Measurements from ENCODE around the gene FN1. TPM values are rescaled to one million over a fixed set of nuclear protein-coding genes. Genes with fewer than 3 reads are reported as not detected.

Gene FN1
- total and polyA plus RNA-seq, 4 donors = 916 to 12,965 (median 5,646) TPM

GRCh38 chr2:215355801-215356200, 80.1 kb downstream of the FN1 start:
- 93% methylated on average over 7 of the region's 7 CpGs for WGBS, 2 donors
- no peak for DNase-seq
- no peaks in the 10 kb centered on the region for H3K36me3 ChIP-seq (ENCODE audit: control insufficient read depth in 1 of 2, insufficient read depth in 2 of 2, low read length in 1 of 2)

GRCh38 chr2:215354771-215355695, 80.8 kb downstream of the FN1 start:
- intact Hi-C loops (cut with DNase I) = no loop called here
- H3K9me3 ChIP-seq (ENCODE audit: control insufficient read depth, low read length) = no peaks in the 10 kb centered on the region
- H3K27me3 ChIP-seq (ENCODE audit: control insufficient read depth in 1 of 2, insufficient read depth in 2 of 2, low read length in 1 of 2) = no peaks in the 10 kb centered on the region
- DNase-seq = no peak
- no peaks in the 10 kb centered on the region for H3K36me3 ChIP-seq (ENCODE audit: control insufficient read depth in 1 of 2, insufficient read depth in 2 of 2, low read length in 1 of 2)
- 53 to 54% methylated on average over 9 of the region's 9 CpGs for WGBS, 2 donors
- ATAC-seq (ENCODE audit: low FRiP score) = peak; percentile 23
- H3K27ac ChIP-seq (ENCODE audit: low read depth in 1 of 2, low read length in 2 of 2) = peak overlapping the region; percentile 17 to 33
- peaks cover 0 to 1% of the 10 kb centered on the region in 2 donors for H3K4me1 ChIP-seq (ENCODE audit: control insufficient read depth in 1 of 2, insufficient read depth in 2 of 2, low read length in 2 of 2)
- no peak overlapping the region for H3K4me3 ChIP-seq (ENCODE audit: low read length in 2 of 2)

More at GRCh38 chr2:215355801-215356200, 80.1 kb downstream of the FN1 start:
- H3K27ac ChIP-seq (ENCODE audit: low read depth in 1 of 2, low read length in 2 of 2) = no peak overlapping the region
- ATAC-seq (ENCODE audit: low FRiP score) = no peak
- no peaks in the 10 kb centered on the region for H3K9me3 ChIP-seq (ENCODE audit: control insufficient read depth, low read length)
- intact Hi-C loops (cut with DNase I) = no loop called here
- H3K4me3 ChIP-seq (ENCODE audit: low read length in 2 of 2) = no peak overlapping the region
- peaks cover 0 to 1% of the 10 kb centered on the region in 2 donors for H3K4me1 ChIP-seq (ENCODE audit: control insufficient read depth in 1 of 2, insufficient read depth in 2 of 2, low read length in 2 of 2)
- no peaks in the 10 kb centered on the region for H3K27me3 ChIP-seq (ENCODE audit: control insufficient read depth in 1 of 2, insufficient read depth in 2 of 2, low read length in 1 of 2)

GRCh38 chr2:215352602-215353001, 83.3 kb downstream of the FN1 start:
- Histone ChIP-seq H3K27ac (ENCODE audit: low read depth in 1 of 2, low read length in 2 of 2) (no peak overlapping the region), H3K9me3 (ENCODE audit: control insufficient read depth, low read length) (no peaks in the 10 kb centered on the region), H3K36me3 (ENCODE audit: control insufficient read depth in 1 of 2, insufficient read depth in 2 of 2, low read length in 1 of 2) (peaks cover 0 to 2% of the 10 kb centered on the region in 2 donors), H3K27me3 (ENCODE audit: control insufficient read depth in 1 of 2, insufficient read depth in 2 of 2, low read length in 1 of 2) (no peaks in the 10 kb centered on the region), H3K4me1 (ENCODE audit: control insufficient read depth in 1 of 2, insufficient read depth in 2 of 2, low read length in 2 of 2) (peaks cover 0 to 1% of the 10 kb centered on the region in 2 donors), H3K4me3 (ENCODE audit: low read length in 2 of 2) (no peak overlapping the region)
- DNase-seq (no peak), ATAC-seq (ENCODE audit: low FRiP score) (no peak)
- intact Hi-C loops (cut with DNase I) = no loop called here
- WGBS, 2 donors = 38 to 66% methylated on average over 4 of the region's 4 CpGs

- Histone ChIP-seq H3K36me3 (ENCODE audit: control insufficient read depth in 1 of 2, insufficient read depth in 2 of 2, low read length in 1 of 2) (peaks cover 4 to 8% of the 10 kb centered on the region in 2 donors), H3K27ac (ENCODE audit: low read depth in 1 of 2, low read length in 2 of 2) (no peak overlapping the region), H3K4me3 (ENCODE audit: low read length in 2 of 2) (no peak overlapping the region), H3K27me3 (ENCODE audit: control insufficient read depth in 1 of 2, insufficient read depth in 2 of 2, low read length in 1 of 2) (no peaks in the 10 kb centered on the region), H3K4me1 (ENCODE audit: control insufficient read depth in 1 of 2, insufficient read depth in 2 of 2, low read length in 2 of 2) (no peaks in the 10 kb centered on the region), H3K9me3 (ENCODE audit: control insufficient read depth, low read length) (no peaks in the 10 kb centered on the region)
- DNase-seq (no peak), ATAC-seq (ENCODE audit: low FRiP score) (no peak)
- intact Hi-C loops (cut with DNase I) = no loop called here
These were observed 88.0 kb downstream of the FN1 start for GRCh38 chr2:215347878-215348277.

- Histone ChIP-seq H3K4me1 (ENCODE audit: control insufficient read depth in 1 of 2, insufficient read depth in 2 of 2, low read length in 2 of 2) (no peaks in the 10 kb centered on the region), H3K36me3 (ENCODE audit: control insufficient read depth in 1 of 2, insufficient read depth in 2 of 2, low read length in 1 of 2) (peaks cover 2 to 9% of the 10 kb centered on the region in 2 donors), H3K4me3 (ENCODE audit: low read length in 2 of 2) (no peak overlapping the region), H3K27me3 (ENCODE audit: control insufficient read depth in 1 of 2, insufficient read depth in 2 of 2, low read length in 1 of 2) (no peaks in the 10 kb centered on the region), H3K27ac (ENCODE audit: low read depth in 1 of 2, low read length in 2 of 2) (no peak overlapping the region), H3K9me3 (ENCODE audit: control insufficient read depth, low read length) (no peaks in the 10 kb centered on the region)
- intact Hi-C loops (cut with DNase I) = no loop called here
- ATAC-seq (ENCODE audit: low FRiP score) (no peak), DNase-seq (no peak)
- 89 to 92% methylated on average over 7 of the region's 7 CpGs for WGBS, 2 donors
These were observed 96.8 kb downstream of the FN1 start for GRCh38 chr2:215338883-215339679.

- WGBS, 2 donors = 93 to 96% methylated on average over 5 of the region's 5 CpGs
- no peak for DNase-seq
These were observed 102.8 kb downstream of the FN1 start for GRCh38 chr2:215332872-215333595.

GRCh38 chr2:215328066-215328465, 107.8 kb downstream of the FN1 start:
- 73 to 79% methylated on average over 5 of the region's 5 CpGs for WGBS, 2 donors
- Histone ChIP-seq H3K36me3 (ENCODE audit: control insufficient read depth in 1 of 2, insufficient read depth in 2 of 2, low read length in 1 of 2) (peaks cover 4 to 6% of the 10 kb centered on the region in 2 donors), H3K27me3 (ENCODE audit: control insufficient read depth in 1 of 2, insufficient read depth in 2 of 2, low read length in 1 of 2) (no peaks in the 10 kb centered on the region), H3K9me3 (ENCODE audit: control insufficient read depth, low read length) (no peaks in the 10 kb centered on the region), H3K27ac (ENCODE audit: low read depth in 1 of 2, low read length in 2 of 2) (no peak overlapping the region), H3K4me1 (ENCODE audit: control insufficient read depth in 1 of 2, insufficient read depth in 2 of 2, low read length in 2 of 2) (no peaks in the 10 kb centered on the region), H3K4me3 (ENCODE audit: low read length in 2 of 2) (no peak overlapping the region)
- intact Hi-C loops (cut with DNase I) = no loop called here
- no peak for ATAC-seq (ENCODE audit: low FRiP score)
- no peak for DNase-seq

More at GRCh38 chr2:215332872-215333595, 102.8 kb downstream of the FN1 start:
- no peak overlapping the region for H3K27ac ChIP-seq (ENCODE audit: low read depth in 1 of 2, low read length in 2 of 2)
- H3K36me3 ChIP-seq (ENCODE audit: control insufficient read depth in 1 of 2, insufficient read depth in 2 of 2, low read length in 1 of 2) = peaks cover 0 to 2% of the 10 kb centered on the region in 2 donors
- no peaks in the 10 kb centered on the region for H3K9me3 ChIP-seq (ENCODE audit: control insufficient read depth, low read length)
- no peak overlapping the region for H3K4me3 ChIP-seq (ENCODE audit: low read length in 2 of 2)
- H3K4me1 ChIP-seq (ENCODE audit: control insufficient read depth in 1 of 2, insufficient read depth in 2 of 2, low read length in 2 of 2) = no peaks in the 10 kb centered on the region
- intact Hi-C loops (cut with DNase I) = no loop called here
- ATAC-seq (ENCODE audit: low FRiP score) = no peak
- H3K27me3 ChIP-seq (ENCODE audit: control insufficient read depth in 1 of 2, insufficient read depth in 2 of 2, low read length in 1 of 2) = no peaks in the 10 kb centered on the region

- no peak overlapping the region for H3K4me3 ChIP-seq (ENCODE audit: low read length in 2 of 2)
- no peak overlapping the region for H3K27ac ChIP-seq (ENCODE audit: low read depth in 1 of 2, low read length in 2 of 2)
- ATAC-seq (ENCODE audit: low FRiP score) (no peak), DNase-seq (no peak)
- no peaks in the 10 kb centered on the region for H3K27me3 ChIP-seq (ENCODE audit: control insufficient read depth in 1 of 2, insufficient read depth in 2 of 2, low read length in 1 of 2)
- peaks cover 6 to 16% of the 10 kb centered on the region in 2 donors for H3K36me3 ChIP-seq (ENCODE audit: control insufficient read depth in 1 of 2, insufficient read depth in 2 of 2, low read length in 1 of 2)
- intact Hi-C loops (cut with DNase I) = no loop called here
- 64 to 81% methylated on average over 6 of the region's 6 CpGs for WGBS, 2 donors
- H3K4me1 ChIP-seq (ENCODE audit: control insufficient read depth in 1 of 2, insufficient read depth in 2 of 2, low read length in 2 of 2) = no peaks in the 10 kb centered on the region
- H3K9me3 ChIP-seq (ENCODE audit: control insufficient read depth, low read length) = no peaks in the 10 kb centered on the region
These were observed 111.1 kb downstream of the FN1 start for GRCh38 chr2:215324811-215325210.
